CD4-positive, alpha-beta T cell treated with Interleukin-4 for 1 hour (primary cell): Measurements from ENCODE around the gene URGCP.
"Not testable (repeated sequence)": the region's sequence is repeated elsewhere in the genome, so short reads cannot be mapped to it uniquely, and the experiment has no call there.

Source experiments
- DNase-seq, 2 donors: peaks; one replicate each; pipeline ENCODE4 v3.0.0-alpha.2; 2020 to 2022

The URGCP gene

DNA sequence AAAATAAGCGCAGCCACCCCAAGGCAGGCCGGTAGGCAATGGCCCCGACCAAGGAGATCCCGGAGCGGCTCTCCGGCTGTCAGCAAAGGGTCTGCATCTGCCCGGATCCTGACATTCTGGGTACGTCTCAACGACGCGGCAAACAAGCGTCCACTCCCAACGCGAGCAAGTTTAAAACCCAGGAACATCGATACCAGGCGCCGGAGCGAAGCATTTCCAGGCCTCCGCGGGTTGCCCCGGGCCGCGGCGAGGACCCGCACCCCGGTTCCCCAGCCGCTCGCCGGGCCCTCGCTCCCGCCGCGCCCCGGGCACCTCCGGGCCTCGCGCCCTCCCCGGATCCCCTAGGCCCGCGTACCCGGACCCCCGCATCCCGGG is 453 bp downstream of the URGCP start:
- peak in 1 of 2 donors; percentile 10 for DNase-seq

- no peak for DNase-seq
These were observed 1.0 kb downstream of the URGCP start for GRCh38 chr7:43905209-43905946.

DNA sequence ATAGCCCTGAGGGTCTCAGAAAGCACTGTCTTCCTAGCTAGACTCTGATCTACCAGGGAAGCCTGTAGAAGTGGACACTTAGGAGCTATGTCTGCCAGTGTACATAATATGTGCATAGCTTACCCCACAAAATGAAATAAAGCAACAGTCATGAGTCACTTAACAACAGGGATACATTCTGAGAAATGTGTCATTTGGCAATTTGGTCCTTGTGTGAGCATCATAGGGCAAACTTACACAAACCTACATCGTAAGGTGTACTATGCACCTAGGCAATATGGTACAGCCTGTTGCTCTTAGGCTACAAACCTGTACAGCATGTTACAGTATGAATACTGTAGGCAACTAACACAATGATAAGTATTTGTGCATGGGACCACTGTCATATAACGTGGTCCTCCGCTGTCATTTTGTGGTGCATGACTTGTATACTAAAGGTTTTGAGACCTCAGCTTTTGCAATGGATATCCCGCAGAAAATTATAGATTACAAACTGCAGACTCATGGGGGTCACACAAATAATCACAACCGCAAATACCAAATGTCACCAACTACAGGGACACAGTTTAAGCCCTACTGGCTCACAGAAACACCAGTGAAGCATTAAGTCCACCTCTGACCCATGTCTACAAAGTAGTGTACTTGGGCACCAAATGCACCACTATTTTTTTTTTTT is 1.7 kb downstream of the URGCP start:
- DNase-seq = no peak

- DNase-seq = no peak
These were observed 3.8 kb downstream of the URGCP start for GRCh38 chr7:43902542-43903054.

DNA sequence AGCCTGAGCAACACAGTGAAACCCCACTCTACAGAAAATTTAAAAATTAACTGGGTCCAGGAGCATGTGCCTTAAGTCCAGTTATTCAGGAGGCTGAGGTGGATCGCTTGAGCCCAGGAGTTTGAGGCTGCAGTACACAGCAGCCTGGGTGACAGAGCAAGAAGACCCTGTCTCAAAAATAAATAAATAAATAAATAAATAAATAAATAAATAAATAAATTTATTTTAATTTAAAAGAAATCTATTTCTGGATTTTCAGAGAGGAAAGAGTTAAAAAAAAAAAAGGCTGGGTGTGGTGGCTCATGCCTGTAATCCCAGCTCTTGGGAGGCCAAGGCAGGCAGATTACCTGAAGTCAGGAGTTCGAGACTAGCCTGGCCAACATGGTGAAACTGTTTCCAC is 7.8 kb downstream of the URGCP start:
- DNase-seq = not testable (repeated sequence)

GRCh38 chr7:43895847-43896415 is 10.5 kb downstream of the URGCP start:
- no peak for DNase-seq

DNA sequence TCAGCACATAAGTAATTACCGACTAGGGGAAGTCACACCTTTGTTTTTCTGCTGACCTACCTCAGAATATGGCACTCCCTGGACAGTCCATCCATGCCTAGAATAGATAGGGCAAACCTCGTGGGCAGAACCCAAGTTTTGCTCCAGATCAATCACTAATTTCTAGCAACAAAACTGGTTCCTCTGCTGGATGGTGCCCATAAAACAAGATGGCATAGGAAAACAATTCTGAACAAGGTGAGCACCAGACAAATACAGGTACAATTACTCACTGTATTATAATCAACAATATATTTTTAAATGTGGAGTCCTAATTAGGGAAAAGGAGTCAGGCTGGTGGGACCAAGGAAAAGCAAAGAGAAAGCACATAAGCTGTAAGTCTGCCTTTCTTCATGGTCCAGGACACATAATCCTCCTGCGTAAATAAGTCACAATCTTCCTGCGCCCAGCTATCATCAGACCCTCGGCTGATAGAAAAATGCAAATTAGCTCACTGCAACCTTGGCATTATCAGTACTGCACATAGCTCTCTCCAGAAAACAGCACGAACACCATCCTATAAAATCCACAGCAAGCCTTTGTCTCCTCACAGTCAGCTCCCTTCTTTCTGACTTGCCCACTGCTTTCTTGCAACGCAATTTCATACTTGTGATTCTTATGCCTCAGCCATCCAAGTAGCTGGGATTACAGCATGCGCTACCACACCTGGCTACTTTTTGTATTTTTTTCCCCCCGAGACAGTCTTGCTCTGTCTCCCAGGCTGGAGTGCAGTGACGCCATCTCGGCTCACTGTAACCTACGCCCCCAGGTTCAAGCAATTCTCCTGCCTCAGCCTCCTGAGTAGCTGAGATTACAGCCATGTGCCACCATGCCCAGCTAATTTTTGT is 15.1 kb downstream of the URGCP start:
- no peak for DNase-seq

- DNase-seq = no peak
These were observed 15.9 kb downstream of the URGCP start for GRCh38 chr7:43890468-43890867.

DNA sequence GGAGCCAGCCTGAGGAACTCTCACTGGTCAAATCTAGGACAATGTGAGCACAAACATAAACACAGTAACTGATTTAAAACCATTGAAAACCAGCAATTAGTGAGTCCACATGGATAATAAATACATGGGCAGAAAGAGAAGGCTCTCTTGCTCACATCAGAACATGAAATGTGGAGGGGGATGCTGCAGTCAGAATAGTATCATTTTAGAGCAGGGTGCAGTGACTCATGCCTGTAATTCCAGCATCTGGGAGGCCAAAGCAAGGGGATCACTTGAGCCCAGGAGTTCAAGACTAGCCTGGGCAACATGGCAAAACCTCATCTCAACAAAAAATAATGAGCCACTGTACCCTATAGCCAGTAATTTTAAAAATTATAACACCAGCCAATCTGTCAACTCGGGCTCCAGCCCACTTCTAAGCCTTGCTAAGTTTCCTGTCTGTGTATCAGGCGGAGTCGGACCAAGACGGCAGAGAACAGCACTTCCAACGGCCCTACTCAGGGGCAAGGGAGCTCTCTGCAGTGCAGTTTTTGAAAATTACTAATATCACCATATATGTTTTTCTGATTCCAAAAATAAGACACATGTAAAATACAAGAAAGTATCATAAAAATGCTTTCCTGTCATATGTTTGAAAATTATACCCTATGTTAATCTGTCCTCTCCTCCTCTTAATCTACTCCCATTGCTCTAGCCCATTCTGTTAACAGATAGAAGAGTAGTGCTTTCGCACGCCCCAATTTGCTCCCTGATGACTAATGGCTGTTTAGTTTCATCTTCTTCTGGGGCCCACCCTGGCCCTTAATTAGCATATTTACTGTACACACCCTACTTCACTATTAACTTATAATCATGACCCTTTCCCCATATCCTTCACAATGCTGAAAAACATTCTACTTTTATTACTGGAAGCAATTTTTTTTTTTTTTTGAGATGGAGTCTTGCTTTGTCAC is 17.1 kb downstream of the URGCP start:
- DNase-seq = no peak

- no peak for DNase-seq
These were observed 21.8 kb downstream of the URGCP start for GRCh38 chr7:43884617-43885016.

- no peak for DNase-seq
These were observed 22.2 kb downstream of the URGCP start for GRCh38 chr7:43884209-43884608.

- DNase-seq = no peak
These were observed 25.8 kb downstream of the URGCP start for GRCh38 chr7:43880596-43880995.

GRCh38 chr7:43879477-43879876 is 26.9 kb downstream of the URGCP start:
- DNase-seq = no peak

DNA sequence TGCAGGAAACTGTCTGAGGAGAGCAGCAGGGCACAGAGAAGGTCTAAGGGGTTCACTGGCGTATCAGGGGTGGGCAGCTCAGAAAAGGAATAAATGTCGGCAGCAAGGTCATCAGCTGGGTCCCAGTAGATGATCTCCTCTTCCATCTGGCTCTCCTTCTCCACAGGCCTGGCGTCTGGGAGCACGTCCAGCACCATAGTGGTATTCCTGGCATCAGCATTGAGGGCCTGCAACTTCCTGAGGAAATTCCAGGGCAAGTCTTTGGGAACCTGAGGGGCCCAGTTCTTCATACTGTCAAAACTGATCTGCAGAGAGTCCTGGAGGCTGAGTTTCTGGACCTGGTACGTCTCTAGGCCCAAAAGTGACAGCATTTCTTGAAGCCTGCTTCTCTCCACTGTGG is 27.5 kb downstream of the URGCP start:
- no peak for DNase-seq

DNA sequence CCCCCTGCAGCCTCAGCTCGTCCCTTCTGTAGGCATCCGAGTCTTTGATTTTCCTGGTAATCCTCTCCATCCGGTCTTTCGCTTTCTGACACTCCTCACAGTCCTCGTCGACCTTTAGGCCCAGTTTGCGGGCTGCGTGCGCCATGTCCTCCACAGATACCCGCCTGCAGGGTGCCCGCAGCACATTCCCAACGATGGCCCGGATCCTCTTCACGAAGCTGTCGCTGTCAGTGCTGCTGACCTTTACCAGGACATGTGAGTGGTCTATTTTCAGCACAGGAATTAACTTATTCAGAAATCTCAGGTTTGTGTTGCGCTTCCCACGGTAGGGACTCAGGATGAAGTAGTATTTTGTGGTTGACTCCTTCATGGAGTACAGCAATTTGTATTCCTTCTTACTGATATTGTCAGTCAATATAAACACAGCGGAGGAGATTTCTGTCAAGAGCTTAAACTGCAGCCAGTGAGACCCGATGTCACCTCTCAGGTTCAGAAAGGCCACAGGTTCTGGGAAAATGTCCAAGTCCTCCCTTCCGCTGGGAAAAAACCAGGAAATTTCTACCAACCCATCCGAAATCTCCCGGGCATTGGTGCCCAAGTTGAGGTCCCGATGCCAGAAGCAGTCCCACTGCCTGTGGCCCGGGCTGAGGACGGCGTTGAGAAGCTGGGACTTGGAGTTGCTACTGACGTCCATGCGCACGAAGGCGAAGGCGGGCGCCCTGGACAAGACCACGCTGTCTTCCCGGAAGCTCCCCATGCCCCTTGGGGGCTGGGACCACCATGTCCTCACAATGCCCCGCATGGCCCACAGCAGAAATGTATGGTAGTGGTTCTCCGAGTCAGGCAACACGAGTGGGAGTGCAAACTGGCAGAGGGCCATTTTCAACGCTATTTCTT is 28.2 kb downstream of the URGCP start:
- no peak for DNase-seq

DNA sequence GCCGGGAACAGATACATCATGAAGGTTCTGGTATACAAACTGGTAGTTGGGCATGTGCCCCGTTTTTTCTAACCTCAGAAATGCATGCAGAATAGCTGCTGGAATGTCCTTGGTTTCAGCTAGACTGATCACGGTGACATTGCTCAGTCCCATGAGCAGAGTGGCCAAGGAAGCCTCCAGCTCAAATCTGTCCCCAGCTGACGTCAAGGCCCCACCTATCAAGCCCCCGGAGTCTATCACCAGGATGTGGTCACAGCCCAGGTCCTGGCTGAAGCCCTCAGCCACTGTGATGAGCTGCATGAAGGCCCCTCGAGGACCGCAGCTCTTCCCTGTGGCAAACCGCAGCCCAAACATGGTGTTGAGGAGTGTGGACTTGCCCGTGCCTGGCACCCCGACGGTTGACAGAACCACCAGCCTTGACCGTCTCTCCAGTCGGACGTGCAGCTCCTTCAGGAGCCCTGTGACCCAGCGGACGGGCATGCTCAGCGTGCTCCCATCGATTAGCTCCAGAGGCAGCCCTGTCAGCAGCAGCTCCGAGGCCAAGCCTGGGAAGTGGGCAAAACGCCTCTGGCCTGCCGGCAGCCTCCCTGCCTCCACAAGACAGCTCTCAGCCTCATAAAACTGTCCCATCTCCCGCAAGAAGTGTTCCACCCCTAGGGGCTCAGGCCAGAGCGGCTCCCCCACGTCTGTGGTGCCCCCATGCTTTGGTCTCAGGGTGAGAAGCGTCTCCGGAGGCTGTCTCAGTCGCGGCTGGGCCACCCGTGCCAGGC is 29.2 kb downstream of the URGCP start:
- DNase-seq = no peak

- DNase-seq = no peak
These were observed 30.2 kb downstream of the URGCP start for GRCh38 chr7:43876241-43876640.

GRCh38 chr7:43873300-43873699 is 33.1 kb downstream of the URGCP start:
- no peak for DNase-seq

GRCh38 chr7:43872406-43873110 is 33.8 kb downstream of the URGCP start:
- DNase-seq = no peak
